ENCODE results near the gene ADGRD1.

DNA sequence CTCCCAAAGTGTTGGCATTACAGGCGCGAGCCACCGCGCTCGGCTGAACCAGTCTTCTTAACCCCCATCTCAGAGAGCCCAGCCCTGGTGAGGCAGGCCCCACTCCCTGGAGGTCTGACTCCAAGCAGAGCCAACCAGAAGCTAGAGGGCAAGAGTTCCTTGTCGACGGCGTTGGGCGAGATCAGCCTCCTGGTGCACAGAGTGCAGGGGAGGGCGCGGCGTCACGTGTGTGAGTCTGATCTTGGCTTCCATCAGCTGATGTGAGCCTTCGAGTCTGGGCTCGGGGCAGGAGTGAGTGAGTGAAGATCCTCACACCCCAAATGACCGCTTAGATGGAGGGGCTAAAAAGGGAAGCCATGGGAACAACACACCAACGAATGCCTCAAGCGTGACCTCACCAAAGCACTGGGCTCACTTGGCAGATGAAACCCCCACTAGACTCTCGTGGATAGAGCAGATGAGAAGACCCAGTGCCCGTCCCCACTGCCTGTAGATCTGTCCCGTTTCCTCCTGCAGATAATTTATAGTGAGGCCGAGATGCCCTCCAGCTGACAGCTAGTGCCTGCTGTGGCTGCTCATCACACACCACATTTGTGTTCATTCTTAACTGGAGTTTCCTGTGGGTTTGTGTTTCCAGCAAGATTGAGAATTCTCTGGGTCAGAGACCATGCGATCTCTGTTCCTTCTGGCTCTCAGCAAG lies 28.6 kb upstream of the ADGRD1 start:
- TF ChIP-seq, protein P1, sequence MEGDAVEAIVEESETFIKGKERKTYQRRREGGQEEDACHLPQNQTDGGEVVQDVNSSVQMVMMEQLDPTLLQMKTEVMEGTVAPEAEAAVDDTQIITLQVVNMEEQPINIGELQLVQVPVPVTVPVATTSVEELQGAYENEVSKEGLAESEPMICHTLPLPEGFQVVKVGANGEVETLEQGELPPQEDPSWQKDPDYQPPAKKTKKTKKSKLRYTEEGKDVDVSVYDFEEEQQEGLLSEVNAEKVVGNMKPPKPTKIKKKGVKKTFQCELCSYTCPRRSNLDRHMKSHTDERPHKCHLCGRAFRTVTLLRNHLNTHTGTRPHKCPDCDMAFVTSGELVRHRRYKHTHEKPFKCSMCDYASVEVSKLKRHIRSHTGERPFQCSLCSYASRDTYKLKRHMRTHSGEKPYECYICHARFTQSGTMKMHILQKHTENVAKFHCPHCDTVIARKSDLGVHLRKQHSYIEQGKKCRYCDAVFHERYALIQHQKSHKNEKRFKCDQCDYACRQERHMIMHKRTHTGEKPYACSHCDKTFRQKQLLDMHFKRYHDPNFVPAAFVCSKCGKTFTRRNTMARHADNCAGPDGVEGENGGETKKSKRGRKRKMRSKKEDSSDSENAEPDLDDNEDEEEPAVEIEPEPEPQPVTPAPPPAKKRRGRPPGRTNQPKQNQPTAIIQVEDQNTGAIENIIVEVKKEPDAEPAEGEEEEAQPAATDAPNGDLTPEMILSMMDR (IDR thresholded peaks at IDR 0.05; ENCODE audit: low read length) = no peak
- TF ChIP-seq EZH2 (IDR thresholded peaks at IDR 0.05; ENCODE audit: borderline replicate concordance, low read length) = no peak

All from OCI-LY1 (cell line).